ENCODE results near the gene CRB3. TPM values are rescaled to one million over a fixed set of nuclear protein-coding genes. Genes with fewer than 3 reads are reported as not detected.

CRB3 gene
- total and polyA plus RNA-seq, 9 of the 15 experiments (the other 6 are each of a cell fraction or from before 2014, with no cell fraction given): 0.49 TPM; not detected in 8

- no peak overlapping the region for H3K4me2 ChIP-seq (ENCODE audit: insufficient read depth, low read length)
These were observed 26.1 kb downstream of the CRB3 start for GRCh38 chr19:6490134-6490533.

More at GRCh38 chr19:6490134-6490533, 26.1 kb downstream of the CRB3 start:
- Histone ChIP-seq H3K4me1 (replicated peaks in 1 of 2; ENCODE audit: control insufficient read depth in 2 of 2, insufficient read depth in 2 of 2, low read length in 2 of 2) (peaks cover 5% of the 10 kb centered on the region in 2 experiments; a peak in 4 of 5 replicates), H3K27ac (ENCODE audit: extremely low read depth, low read depth, low read length) (no peak overlapping the region), H3K9me3 (replicated peaks; ENCODE audit: control insufficient read depth, insufficient read depth, low read depth, low read length) (no peaks in the 10 kb centered on the region; the same call in 1 of the 2 replicates), H3K4me3 (no peak overlapping the region), H3K36me3 (ENCODE audit: control insufficient read depth, insufficient read depth, low read length) (no peaks in the 10 kb centered on the region), H4K20me1 (replicated peaks; ENCODE audit: control insufficient read depth, insufficient read depth, low read length) (no peaks in the 10 kb centered on the region), H3K9me1 (ENCODE audit: control insufficient read depth, insufficient read depth, low read length) (no peaks in the 10 kb centered on the region), H2AFZ (ENCODE audit: low read depth, low read length) (peak overlapping the region; percentile 87), H3K27me3 (ENCODE audit: control insufficient read depth in 2 of 2, insufficient read depth in 2 of 2, low read length in 2 of 2) (no peaks in the 10 kb centered on the region), H3K9ac (ENCODE audit: insufficient read depth in 1 of 2, low read depth in 2 of 2, low read length in 2 of 2) (no peak overlapping the region), H3K79me2 (ENCODE audit: control insufficient read depth, insufficient read depth, low read length) (no peaks in the 10 kb centered on the region)
- TF ChIP-seq ZNF165 (CRISPR knock-in tag; IDR thresholded peaks at IDR 0.05; ENCODE audit: borderline replicate concordance) (no peak), CREBBP (IDR thresholded peaks at IDR 0.05; ENCODE audit: low read depth, low read length) (no peak), TRIM25 (IDR thresholded peaks at IDR 0.05; ENCODE audit: borderline replicate concordance) (0 out of 2 replicates have a peak, but pooled peaks have one; percentile 59), CBFA2T3 (IDR thresholded peaks at IDR 0.05) (no peak), MCM3 (IDR thresholded peaks at IDR 0.05) (0 out of 2 replicates have a peak, but pooled peaks have one; percentile 56), FOXA3 (CRISPR knock-in tag; conservative IDR thresholded peaks at IDR 0.05 in 1 of 2, IDR thresholded peaks at IDR 0.05 in 1 of 2) (no peak), ZBTB2 (IDR thresholded peaks at IDR 0.05) (peak; percentile 52; the same call in 1 of the 2 replicates), ZNF512 (tag; IDR thresholded peaks at IDR 0.05) (peak; percentile 87), CBFA2T2 (conservative IDR thresholded peaks at IDR 0.05) (no peak)
- BruUV-seq (replicated peaks): no TSS peak
- ATAC-seq (no peak), DNase-seq (ENCODE audit: extremely low read depth in 1 of 4, low spot score in 3 of 4) (no peak), FAIRE-seq (no peak)
- CTCF ChIA-PET (ENCODE audit: low intra/inter-chr PET ratio): no interaction called here
- WGBS (ENCODE audit: insufficient coverage, low coverage, missing lambda C conversion rate): 8% methylated on average over 1 of the region's 2 CpGs
- intact Hi-C loops (cut with micrococcal nuclease) (no loop called here), in situ Hi-C loops (cut with MboI) (no loop called here)
- POLR2A ChIA-PET: interaction anchor here (1.1 kb wide), 1 partner anchor 9 kb away, joined by 5 read pairs; no protein-coding TSS in a partner anchor

Measured in K562 (cell line).